GM19372 (cell line): ENCODE measurements around the gene PDK1.
"Not testable (repeated sequence)": the region's sequence is repeated elsewhere in the genome, so short reads cannot be mapped to it uniquely, and the experiment has no call there.

Source experiments
- ATAC-seq: cut with Tn5 transposase; IDR thresholded peaks from one replicate; pipeline ENCODE4 v1.9.1; 2021; ENCODE audit warnings: mild to moderate bottlenecking, low read depth, moderate library complexity; ENCODE audit not compliant: unreplicated experiment

The PDK1 gene

DNA sequence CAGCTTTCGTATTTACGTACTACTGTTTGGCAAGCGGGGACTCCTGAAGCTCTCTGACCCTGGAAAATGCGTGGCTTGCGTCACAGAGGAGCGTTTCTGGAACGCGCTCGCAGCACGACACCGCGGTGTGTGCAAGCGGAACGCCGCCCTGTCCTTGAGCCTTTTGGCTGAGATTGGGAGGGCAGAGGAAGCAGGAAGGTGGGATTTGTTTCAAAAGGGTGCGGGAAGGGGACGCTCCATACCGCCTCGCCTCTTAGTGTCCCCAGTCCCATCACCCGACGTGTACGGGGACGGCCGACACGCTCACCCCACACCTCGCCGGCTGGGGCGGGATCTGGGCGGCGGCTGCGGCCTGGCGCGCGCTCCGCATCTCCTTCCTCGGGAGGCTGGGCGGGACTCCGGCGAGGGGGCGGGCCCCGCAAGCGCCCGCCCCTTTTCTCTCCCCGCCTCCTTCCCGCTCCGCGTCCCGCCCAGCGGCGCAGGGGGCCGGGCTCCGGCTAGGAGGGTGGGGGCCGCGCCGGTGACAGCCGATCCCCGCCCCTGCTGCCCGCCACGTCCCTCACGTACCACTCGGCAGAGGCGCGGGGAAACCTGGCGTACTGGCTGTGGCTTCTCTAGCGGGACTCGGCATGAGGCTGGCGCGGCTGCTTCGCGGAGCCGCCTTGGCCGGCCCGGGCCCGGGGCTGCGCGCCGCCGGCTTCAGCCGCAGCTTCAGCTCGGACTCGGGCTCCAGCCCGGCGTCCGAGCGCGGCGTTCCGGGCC is at the start of gene PDK1:
Gene PDK1, plus strand, starts transcription at position 569 of the 762 bp plus-strand sequence. Its CDS starts 61 bp downstream, at position 630.
- peak; percentile 83 for ATAC-seq

DNA sequence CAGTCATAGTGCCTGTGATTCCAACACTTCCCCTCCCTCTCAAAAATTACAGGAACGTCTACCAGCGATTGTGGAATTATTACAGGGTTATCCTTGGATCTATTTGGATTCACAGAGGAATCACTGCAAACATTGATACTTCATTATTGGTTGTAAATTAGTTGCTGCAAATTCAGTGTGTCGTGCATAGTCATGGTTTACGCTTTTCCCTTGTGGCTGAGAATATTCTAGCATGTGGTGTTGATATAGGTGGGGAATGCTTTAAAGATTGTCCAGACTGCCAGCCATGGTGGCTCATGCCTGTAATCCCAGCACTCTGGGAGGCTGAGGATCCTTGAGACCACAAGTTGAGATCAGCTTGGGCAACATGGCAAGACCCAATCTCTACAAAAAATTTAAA is 48.7 kb upstream of the PDK1 start:
- no peak for ATAC-seq

DNA sequence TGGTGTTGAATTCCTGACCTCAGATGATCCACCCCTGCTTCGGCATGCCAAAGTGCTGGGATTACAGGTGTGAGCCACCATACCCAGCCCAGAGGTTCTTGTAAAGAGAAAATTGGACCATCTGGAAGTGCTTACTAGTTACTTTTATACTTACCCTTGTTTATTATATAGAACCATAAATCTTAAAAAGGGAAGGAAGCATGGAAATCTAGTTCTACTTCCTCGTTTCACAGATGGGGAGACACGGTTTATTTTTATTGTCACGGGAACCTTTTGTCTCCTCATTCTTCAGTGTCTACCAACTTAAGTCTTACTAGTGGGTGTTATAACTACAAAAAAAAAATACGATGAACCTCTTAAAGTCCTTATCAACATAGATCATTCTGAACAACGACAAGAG is 45.8 kb upstream of the PDK1 start:
- no peak for ATAC-seq

DNA sequence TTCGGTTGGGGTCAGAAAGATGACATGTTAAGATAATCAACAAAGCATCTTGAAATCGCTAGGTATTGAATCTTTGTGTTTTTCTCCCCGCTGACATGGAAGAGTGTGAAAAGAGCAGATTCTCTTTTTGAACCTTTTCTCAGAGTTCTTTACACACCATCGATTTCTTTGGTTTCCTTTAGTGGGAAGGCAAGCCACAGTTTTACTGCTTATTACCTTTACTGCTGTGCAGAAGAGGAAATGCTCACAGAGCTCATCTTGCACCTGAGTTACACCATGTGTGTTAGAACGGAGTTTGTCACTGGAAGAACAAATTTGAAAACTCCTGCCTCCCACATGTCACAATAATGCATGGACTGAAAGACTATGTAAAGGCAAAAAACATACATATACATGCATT is 45.3 kb upstream of the PDK1 start:
- ATAC-seq, result no peak

DNA sequence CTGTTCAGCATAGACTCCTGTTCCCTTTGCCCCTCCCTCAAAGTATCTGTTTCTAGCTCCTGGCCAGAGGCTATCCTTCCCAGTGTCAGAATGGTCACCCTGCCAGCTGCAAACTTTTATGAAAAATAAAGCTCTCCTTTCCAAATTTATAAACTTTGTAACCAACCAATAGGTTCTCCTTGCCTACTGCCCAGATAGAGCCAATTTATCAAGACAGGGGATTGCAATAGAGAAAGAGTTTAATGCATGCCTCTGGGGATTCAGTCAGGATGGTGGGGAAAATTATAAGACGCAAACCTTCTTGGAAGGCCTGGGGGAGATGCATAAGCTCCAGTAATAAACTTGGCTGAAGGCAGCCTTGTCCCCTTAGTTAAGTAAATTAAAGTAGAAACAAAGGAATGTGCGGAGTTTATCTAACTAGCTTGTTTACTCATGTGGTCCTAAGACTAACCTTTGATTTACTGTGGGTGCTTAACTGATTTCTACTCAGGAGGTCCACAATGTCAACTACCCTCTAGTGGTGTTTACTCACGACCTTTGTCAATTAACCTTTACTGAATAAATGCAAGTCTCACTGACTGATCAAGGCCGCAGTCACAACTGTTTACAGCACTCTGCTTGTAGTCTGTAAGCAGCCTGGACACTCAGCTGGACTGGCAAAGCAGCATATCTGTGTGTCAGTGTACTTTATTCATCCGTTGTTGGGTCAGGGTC is 42.9 kb upstream of the PDK1 start:
- no peak for ATAC-seq

DNA sequence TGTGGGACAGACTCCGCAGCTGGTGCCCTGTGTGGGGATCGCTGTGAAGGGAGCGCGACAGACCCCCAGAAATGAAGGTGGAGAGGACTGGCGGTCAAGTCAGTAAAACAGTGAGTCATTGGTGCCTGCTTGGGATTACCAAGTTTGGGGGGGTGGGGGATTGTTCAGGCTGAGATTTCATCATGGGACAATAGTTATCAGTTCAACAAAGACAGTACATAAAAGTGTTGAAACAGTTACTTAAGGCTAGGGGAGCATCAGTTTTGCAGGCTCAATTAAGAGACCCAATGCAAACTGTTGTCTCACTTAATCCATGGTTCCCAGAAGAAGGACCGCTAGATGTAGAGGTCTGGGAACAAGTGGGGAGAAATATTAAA is 42.4 kb upstream of the PDK1 start:
- no peak for ATAC-seq

DNA sequence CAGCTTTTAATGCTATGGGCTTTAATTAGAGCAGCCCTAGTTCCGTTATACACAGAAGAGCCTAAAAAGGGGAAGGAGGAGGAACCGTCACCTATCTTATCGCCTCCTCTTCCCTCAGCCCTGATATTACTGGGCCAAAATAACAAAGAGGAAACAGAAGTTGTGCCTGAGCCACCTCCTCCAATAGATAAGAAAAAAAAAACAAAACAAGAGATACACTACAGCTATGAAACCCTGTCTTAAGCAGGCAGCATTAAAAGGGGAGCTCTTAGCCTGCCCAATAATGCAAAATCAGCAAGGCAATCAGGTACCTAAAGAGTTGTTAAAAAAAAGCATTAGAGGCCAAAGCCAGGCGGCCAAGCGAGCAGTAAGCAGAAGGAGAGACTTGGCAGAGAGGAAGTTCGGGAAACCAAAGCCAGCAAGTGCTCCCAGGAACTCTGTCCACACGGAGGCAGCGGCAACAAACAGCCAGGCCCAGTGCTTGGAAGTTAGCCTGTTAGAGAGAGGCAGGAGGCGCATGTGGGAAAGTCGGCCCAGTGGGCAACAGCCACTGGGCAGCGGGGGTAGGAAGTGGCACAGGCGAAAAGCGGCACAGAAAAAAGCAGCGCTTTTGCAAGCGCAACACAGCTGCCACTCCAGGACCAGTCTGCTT is 41.8 kb upstream of the PDK1 start:
- no peak for ATAC-seq

DNA sequence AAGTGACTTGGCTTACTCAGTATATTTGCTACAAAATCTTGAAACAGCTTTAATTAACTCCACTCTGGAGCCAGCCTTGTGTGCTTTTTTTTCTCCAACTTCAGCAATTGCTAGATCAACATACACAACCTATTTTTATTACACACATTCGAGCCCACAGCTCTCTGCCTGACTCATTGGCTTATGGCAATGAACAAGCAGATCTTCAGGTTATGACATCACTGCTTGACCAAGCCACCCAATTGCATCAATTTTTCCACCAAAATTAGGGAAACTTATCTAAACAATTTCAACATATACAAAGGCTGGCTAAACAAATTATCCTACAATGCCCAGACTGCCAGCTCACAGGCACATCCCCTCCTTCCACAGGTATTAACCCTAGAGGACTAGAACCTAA is 39.6 kb upstream of the PDK1 start:
- no peak for ATAC-seq

DNA sequence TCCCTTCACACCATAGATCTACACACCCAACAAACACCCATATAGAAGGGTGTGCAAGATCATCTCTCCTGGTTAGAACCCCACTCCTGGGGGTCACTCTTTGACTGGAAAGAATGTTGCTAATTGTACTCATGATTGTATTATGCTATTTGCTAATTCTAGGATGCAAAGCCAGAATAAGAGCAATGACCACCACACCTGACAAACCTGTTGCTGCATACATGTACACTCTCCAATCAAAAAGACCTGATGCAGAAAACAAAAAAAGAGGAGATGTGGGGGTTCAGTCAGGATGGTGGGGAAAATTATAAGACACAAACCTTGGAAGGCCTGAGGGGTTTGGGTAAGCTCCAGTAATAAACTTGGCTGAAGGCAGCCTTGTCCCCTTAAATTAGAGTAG is 36.9 kb upstream of the PDK1 start:
- no peak for ATAC-seq

DNA sequence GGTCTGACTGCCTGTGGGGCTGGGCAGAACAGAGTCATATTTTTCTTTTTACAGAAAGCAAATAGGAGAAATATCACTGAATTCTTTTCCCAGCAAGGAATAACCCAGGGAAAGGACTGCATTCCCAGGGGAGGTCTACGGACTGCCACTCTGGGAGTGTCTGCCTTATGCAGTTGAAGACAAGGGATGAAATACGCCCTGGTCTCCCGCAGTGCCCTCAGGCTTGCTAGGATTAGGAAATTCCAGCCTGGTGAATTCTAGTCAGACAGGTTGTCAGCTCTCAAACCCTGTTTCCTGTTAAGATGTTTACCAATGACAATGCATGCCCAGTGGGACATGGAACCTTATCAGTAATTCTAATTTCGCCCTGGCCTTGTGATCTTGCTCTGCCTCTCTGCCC is 30.3 kb upstream of the PDK1 start:
- ATAC-seq, result no peak

DNA sequence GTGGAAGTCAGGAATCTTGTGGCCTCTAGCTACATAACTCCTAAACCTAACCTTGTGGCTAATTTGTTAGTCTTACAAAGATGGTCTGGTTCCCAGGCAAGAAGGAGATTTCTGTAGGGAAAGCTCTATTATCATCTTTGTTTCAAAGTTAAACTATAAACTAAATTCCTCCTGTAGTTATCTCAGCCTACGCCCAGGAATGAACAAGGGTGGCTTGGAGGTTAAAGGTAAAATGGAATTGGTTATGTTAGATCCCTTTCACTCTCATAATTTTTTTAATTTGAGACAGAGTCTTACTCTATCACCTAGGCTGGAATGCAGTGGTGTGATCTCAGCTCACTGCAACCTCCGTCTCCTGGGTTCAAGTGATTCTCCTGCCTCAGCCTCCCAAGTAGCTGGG is 24.6 kb upstream of the PDK1 start:
- ATAC-seq, result no peak

DNA sequence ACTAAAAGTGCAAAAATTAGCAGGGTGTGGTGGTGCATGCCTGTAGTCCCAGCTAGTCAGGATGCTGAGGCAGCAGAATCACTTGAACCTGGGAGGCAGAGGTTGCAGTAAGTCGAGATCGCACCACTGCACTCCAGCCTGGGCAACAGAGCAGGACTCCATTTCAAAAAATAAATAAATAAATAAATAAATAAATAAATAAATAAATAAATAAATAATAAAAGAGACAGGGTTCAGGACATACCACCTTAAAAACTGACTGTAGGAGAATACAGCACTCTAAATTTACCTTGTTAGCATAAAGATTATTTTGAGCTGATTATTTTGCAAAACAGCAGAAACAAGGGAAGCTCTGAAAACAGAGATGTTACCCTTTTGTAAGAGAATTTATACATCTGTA is 23.4 kb upstream of the PDK1 start:
- ATAC-seq, result not testable (repeated sequence)

DNA sequence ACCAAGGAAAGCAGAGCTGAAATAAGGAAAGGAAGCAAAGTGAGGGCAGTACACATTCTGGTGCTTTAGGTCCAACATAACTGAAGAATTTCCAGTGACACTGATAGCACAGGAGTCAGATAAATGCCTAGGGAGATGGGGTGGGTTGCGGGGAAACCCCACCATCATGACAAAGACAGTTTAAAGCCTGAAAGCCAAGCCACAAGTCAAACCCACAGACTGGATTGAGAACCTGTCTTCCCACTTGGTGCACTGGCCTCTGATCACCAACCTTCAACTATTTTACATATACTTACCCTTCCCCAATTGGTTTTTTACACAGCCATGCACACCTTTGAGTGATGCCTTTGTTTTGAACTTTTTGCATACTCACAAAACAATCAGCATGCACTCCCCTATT is 22.2 kb upstream of the PDK1 start:
- ATAC-seq, result no peak

DNA sequence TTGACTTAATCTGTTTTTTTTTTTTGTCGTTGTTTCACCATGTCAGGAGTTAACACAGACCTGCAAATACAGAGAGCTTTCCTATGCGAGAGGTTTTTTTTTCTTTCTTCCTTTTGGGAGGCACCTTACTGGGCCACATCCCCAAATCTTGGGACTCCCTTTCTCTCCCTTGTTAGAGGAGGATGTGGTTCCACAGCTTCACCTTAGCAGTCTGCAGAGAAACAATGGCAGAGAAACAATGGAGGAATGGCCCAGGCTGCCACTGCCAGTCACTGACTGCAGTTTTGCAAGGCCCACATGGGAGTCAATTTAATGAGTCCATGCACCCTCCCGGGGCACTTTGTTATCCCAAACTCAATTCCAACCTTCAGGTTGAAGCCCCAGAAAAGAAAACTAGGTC is 20.8 kb upstream of the PDK1 start:
- no peak for ATAC-seq

DNA sequence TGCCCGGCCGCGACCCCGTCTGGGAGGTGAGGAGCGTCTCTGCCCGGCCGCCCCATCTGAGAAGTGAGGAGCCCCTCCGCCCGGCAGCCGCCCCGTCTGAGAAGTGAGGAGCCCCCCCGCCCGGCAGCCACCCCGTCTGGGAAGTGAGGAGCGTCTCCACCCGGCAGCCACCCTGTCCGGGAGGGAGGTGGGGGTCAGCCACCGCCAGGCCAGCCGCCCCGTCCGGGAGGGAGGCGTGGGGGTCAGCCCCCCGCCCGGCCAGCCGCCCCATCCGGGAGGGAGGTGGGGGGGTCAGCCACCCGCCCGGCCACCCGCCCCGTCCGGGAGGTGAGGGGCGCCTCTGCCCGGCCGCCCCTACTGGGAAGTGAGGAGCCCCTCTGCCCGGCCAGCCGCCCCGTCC is 18.0 kb upstream of the PDK1 start:
- not testable (repeated sequence) for ATAC-seq

DNA sequence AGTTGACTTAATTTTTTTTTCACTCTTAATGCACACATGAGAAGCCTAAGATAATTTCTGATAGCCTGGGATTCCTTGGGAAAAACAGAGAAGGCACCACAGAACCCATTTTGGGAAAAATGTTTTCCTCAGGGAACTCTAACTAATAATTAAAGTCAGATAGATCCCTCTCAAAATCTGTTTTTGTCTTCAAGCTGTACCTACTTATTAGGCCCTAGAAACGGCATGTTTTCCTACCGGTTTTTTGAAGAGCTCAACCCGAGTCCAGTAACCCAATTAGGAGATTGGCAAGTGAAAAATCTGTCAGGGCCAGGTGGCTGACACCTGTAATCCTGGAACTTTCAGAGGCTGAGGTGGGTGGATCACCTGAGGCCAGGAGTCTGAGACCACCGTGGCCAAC is 16.1 kb upstream of the PDK1 start:
- ATAC-seq, result no peak

DNA sequence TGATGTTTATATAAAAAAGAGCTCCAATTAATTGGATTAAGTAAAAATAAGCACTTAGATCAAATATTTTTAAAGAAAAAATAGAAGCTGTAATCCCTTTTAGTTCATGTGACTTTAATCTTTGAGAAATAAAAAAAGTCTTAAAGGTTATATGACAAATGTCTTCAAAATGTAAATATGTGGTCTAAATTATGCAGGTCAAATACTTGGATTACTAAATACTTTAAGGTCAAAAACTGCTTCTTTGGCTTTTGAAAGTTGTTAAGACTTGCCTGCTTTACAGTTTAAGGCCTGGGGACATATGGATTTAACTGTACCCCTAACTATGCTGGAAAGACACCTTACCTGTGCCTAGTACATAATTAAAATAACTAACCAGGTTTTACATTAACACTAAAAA is 15.5 kb upstream of the PDK1 start:
- no peak for ATAC-seq

DNA sequence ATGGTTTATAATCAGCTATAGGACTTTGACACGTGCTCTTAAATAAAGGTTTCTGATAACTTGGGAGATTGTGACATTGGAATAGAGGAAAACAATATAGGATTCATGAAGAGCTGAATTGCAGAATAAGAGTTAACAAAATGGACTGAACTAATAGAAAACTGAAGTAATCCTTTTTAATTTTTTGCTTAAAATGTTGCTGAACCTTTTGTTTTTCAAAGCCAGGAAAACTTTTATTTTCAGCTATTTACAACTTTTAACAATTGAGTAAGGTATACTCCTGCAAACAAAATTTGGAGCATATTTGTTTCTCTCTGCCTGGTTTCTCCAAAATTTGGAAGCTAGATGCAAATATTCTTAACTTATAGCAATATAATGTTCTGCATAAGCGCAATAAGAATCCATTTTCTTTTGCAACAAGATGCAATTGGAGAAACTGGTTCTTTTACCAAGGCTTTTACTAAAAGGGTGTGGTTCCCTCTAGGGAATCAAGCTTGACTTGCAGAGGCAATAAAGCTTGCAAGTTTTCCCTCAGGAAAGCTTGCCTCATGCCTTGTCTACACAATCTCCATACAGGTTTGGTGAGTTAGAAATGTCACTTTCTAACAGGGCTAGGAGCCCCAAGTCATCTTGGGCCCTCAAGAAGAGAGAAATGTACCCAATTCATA is 10.3 kb upstream of the PDK1 start:
- ATAC-seq, result no peak

DNA sequence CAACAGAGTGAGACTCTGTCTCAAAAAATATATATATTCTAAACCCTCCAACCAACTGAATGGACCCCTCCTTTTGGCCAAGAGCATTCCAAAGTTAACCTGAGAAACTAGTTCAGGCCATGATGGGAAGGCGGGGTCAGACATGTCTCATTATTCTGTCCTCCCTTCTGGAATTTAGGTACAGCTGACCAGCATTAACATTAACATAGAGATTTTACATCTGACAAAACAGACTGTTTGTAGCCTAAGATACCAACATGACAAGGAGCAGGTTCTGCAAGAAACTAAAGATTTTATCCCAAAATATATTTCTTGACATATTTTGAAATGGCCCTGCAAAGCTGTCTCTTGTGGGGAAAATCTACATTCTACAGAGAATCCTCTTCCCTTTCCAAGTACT is 6.8 kb upstream of the PDK1 start:
- ATAC-seq, result no peak

DNA sequence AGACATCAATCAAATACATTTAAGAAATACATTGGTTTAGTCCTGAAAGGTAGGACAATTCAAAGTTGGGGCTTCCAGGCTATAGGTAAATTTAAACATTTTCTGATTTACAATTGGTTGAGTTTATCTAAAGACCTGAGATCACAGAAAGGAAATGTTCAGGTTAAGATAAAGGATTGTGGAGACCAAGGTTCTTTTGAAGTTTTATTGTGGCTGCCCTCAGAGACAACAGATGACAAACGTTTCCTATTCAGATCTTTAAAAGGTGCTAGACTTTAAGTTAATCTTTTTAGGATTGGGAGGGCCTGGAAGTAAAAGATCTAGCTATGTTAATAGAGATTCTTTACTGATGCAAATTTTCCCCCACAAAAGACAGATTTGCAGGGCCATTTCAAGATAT is 6.1 kb upstream of the PDK1 start:
- not testable (repeated sequence) for ATAC-seq

DNA sequence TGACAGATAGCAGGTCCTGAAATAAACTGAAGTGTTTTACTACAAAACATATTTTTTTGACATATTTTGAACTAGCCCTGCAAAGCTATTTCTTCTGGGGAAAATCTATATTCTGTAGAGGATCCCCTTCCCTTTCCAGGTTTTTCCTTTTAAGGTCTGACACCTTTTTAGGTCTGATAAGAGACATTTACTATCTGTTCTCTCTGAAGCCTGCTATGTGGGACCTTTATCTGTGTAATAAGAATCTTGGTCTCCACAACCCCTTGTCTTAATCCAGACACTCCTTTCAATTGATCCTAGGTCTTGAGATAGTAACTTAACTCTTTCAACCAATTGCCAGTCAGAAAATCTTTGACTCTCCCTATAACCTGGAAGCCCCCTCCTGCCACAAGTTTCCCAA is 5.5 kb upstream of the PDK1 start:
- no peak for ATAC-seq
